ENCODE results near the gene RIMBP3C. TPM values are rescaled to one million over a fixed set of nuclear protein-coding genes. Genes with fewer than 3 reads are reported as not detected.
A peak's percentile ranks its signal among the peaks of the same experiment; 100 is the strongest.
"Not testable (repeated sequence)": the region's sequence is repeated elsewhere in the genome, so short reads cannot be mapped to it uniquely, and the experiment has no call there.

RIMBP3C gene
- total RNA-seq, 4 donors from 2014 or later, result under 0.01 to 0.59 (median 0.25) TPM

GRCh38 chr22:21516970-21517764, 34.1 kb downstream of the RIMBP3C start:
- not testable (repeated sequence) for H3K36me3 ChIP-seq; H3K9me3 ChIP-seq; DNase-seq (ENCODE audit: low spot score in 2 of 2); H3K4me3 ChIP-seq; H3K4me1 ChIP-seq; H3K27ac ChIP-seq; H3K27me3 ChIP-seq
- peak in 1 of 2 donors; percentile 27 for TF ChIP-seq POLR2A (IDR thresholded peaks at IDR 0.05)
- WGBS, 2 donors, result no CpG with 5 or more reads among the region's 115 CpGs

- DNase-seq (ENCODE audit: low spot score in 2 of 2); H3K4me1 ChIP-seq; H3K27ac ChIP-seq; H3K4me3 ChIP-seq; H3K27me3 ChIP-seq; H3K9me3 ChIP-seq; H3K36me3 ChIP-seq: not testable (repeated sequence)
- no CpG with 5 or more reads among the region's 22 CpGs for WGBS, 2 donors
These were observed 34.7 kb downstream of the RIMBP3C start for GRCh38 chr22:21516522-21516921.

GRCh38 chr22:21515234-21515633, 36.0 kb downstream of the RIMBP3C start:
- no CpG with 5 or more reads among the region's 9 CpGs for WGBS, 2 donors
- not testable (repeated sequence) for H3K9me3 ChIP-seq; DNase-seq (ENCODE audit: low spot score in 2 of 2)

GRCh38 chr22:21514117-21514516, 37.1 kb downstream of the RIMBP3C start:
- not testable (repeated sequence) for H3K4me3 ChIP-seq; H3K4me1 ChIP-seq; H3K27me3 ChIP-seq; H3K36me3 ChIP-seq; H3K9me3 ChIP-seq; H3K27ac ChIP-seq; DNase-seq (ENCODE audit: low spot score in 2 of 2)
- WGBS, 2 donors, result no CpG with 5 or more reads among the region's 12 CpGs

More at GRCh38 chr22:21515234-21515633, 36.0 kb downstream of the RIMBP3C start:
- not testable (repeated sequence) for H3K36me3 ChIP-seq, H3K4me1 ChIP-seq, H3K27ac ChIP-seq, H3K27me3 ChIP-seq, H3K4me3 ChIP-seq

- H3K27me3 ChIP-seq; DNase-seq (ENCODE audit: low spot score in 2 of 2); H3K4me1 ChIP-seq; H3K9me3 ChIP-seq; H3K36me3 ChIP-seq; H3K4me3 ChIP-seq; H3K27ac ChIP-seq: not testable (repeated sequence)
- WGBS, 2 donors, result 64 to 79% methylated on average over 1 to 5 of the region's 11 CpGs
These were observed 39.2 kb downstream of the RIMBP3C start for GRCh38 chr22:21512022-21512421.

GRCh38 chr22:21510397-21510796, 40.9 kb downstream of the RIMBP3C start:
- H3K4me1 ChIP-seq, H3K9me3 ChIP-seq: not testable (repeated sequence)
- no CpG with 5 or more reads among the region's 9 CpGs for WGBS, 2 donors

GRCh38 chr22:21499623-21500506, 51.4 kb downstream of the RIMBP3C start:
- H3K27me3 ChIP-seq; H3K4me3 ChIP-seq; H3K27ac ChIP-seq; H3K9me3 ChIP-seq; H3K36me3 ChIP-seq; H3K4me1 ChIP-seq; DNase-seq (ENCODE audit: low spot score in 2 of 2): not testable (repeated sequence)
- WGBS, 2 donors, result no CpG with 5 or more reads among the region's 16 CpGs

More at GRCh38 chr22:21510397-21510796, 40.9 kb downstream of the RIMBP3C start:
- H3K4me3 ChIP-seq; H3K27me3 ChIP-seq; H3K36me3 ChIP-seq; H3K27ac ChIP-seq; DNase-seq (ENCODE audit: low spot score in 2 of 2): not testable (repeated sequence)

GRCh38 chr22:21498489-21498888, 52.8 kb downstream of the RIMBP3C start:
- H3K27me3 ChIP-seq, result not testable (repeated sequence)

GRCh38 chr22:21497984-21498383, 53.3 kb downstream of the RIMBP3C start:
- H3K9me3 ChIP-seq; H3K4me1 ChIP-seq; H3K27ac ChIP-seq; H3K4me3 ChIP-seq; DNase-seq (ENCODE audit: low spot score in 2 of 2); H3K27me3 ChIP-seq; H3K36me3 ChIP-seq: not testable (repeated sequence)
- no CpG with 5 or more reads among the region's 4 CpGs for WGBS, 2 donors

More at GRCh38 chr22:21498489-21498888, 52.8 kb downstream of the RIMBP3C start:
- H3K36me3 ChIP-seq; H3K4me1 ChIP-seq; H3K4me3 ChIP-seq; H3K27ac ChIP-seq; H3K9me3 ChIP-seq; DNase-seq (ENCODE audit: low spot score in 2 of 2): not testable (repeated sequence)
- no CpG with 5 or more reads among the region's 7 CpGs for WGBS, 2 donors

Small RNA genes within 50 kb of the gene (small RNA-seq; reads per million reads assigned to genes)
- gene RF00492 (not detected), gene RN7SKP221 (not detected)

Other genes with a start within 250 kb of the RIMBP3C start
- gene RIMBP3B, start 167.7 kb downstream of the RIMBP3C start, total RNA-seq, result not detected
- gene HIC2, start 134.1 kb downstream of the RIMBP3C start, total RNA-seq, result 1 to 10 TPM; 3.3 to 6.1 (median 5.2) TPM
- gene TMEM191C, start 84.1 kb downstream of the RIMBP3C start, total RNA-seq, result 1 to 10 TPM in 2 of 4 donors, under 1 TPM in 1, not detected in 1; 0.98 to 5.4 (median 4.4) TPM
- 10 to 100 TPM; 32.0 to 45.0 (median 37.8) TPM for gene UBE2L3, start 16.3 kb upstream of the RIMBP3C start, total RNA-seq
- 10 to 100 TPM; 28.0 to 61.2 (median 36.0) TPM for gene YDJC, start 78.6 kb upstream of the RIMBP3C start, total RNA-seq
- 1 to 10 TPM in 1 of 4 donors, under 1 TPM in 3; 0.22 to 2.0 (median 0.36) TPM for gene CCDC116, start 81.3 kb upstream of the RIMBP3C start, total RNA-seq
- 10 to 100 TPM; 11.4 to 62.7 (median 31.5) TPM for gene SDF2L1, start 90.8 kb upstream of the RIMBP3C start, total RNA-seq
- 10 to 100 TPM; 29.1 to 42.3 (median 31.5) TPM for gene PPIL2, start 114.6 kb upstream of the RIMBP3C start, total RNA-seq
- gene YPEL1, start 184.3 kb upstream of the RIMBP3C start, total RNA-seq, result 10 to 100 TPM in 3 of 4 donors, 1 to 10 TPM in 1; 6.3 to 43.1 (median 16.5) TPM